Neural cell (in vitro differentiated cells): ENCODE results near the gene PGM5. TPM values are rescaled to one million over a fixed set of nuclear protein-coding genes. Genes with fewer than 3 reads are reported as not detected.

Experiments used
- H2AFZ ChIP-seq: fragments of 200-600, 300-800 bp; sonication (generic), shearing (Covaris generic); 2 replicates; pipeline ENCODE4 v1.6.0; 2014; ENCODE audit warnings: low read depth, mild to moderate bottlenecking, antibody characterized with exemption, low read length, moderate library complexity
- H3F3A ChIP-seq: fragments of 200-600 bp; shearing (Covaris generic); 2 replicates; pipeline ENCODE4 v1.6.1; 2016; ENCODE audit warnings: mild to moderate bottlenecking, moderate library complexity, mixed read lengths, antibody characterized with exemption, low read length; ENCODE audit not compliant: insufficient read depth, poor library complexity, severe bottlenecking
- H3K27ac ChIP-seq: fragments of 200-600, 300-800 bp; sonication (generic), shearing (Covaris generic); 2 replicates; pipeline ENCODE4 v1.5.1; 2014; ENCODE audit warnings: mild to moderate bottlenecking, low read length, moderate library complexity
- H3K27me3 ChIP-seq: fragments of 300-800, 200-600 bp; sonication (generic), shearing (Covaris generic); 2 replicates; pipeline ENCODE4 v1.6.0; 2014; ENCODE audit warnings: mild to moderate bottlenecking, low read depth, low read length, moderate library complexity; ENCODE audit not compliant: insufficient read depth
- H3K36me3 ChIP-seq: fragments of 300-800, 200-600 bp; sonication (generic), shearing (Covaris generic); 2 replicates; pipeline ENCODE4 v1.5.1; 2014; ENCODE audit warnings: mild to moderate bottlenecking, antibody characterized with exemption, low read length, moderate library complexity; ENCODE audit not compliant: insufficient read depth
- H3K4me2 ChIP-seq: fragments of 300-800, 200-600 bp; sonication (generic), shearing (Covaris generic); 2 replicates; pipeline ENCODE4 v1.6.0; 2014; ENCODE audit warnings: mild to moderate bottlenecking, low read length
- H3K4me3 ChIP-seq: fragments of 300-800, 200-600 bp; sonication (generic), shearing (Covaris generic); 2 replicates; pipeline ENCODE4 v1.5.1; 2014; ENCODE audit warnings: mild to moderate bottlenecking, low read length, moderate library complexity
- H3K79me2 ChIP-seq: fragments of 200-600 bp; shearing (Covaris generic); replicated peaks from 2 replicates; pipeline ENCODE4 v1.6.0; 2014; ENCODE audit warnings: mild to moderate bottlenecking, low read length, moderate library complexity; ENCODE audit not compliant: insufficient read depth
- H3K9ac ChIP-seq: fragments of 300-800, 200-600 bp; sonication (generic), shearing (Covaris generic); 2 replicates; pipeline ENCODE4 v1.6.1; 2016; ENCODE audit warnings: mild to moderate bottlenecking, low read length, mixed read lengths
- H3K9me2 ChIP-seq: fragments of 200-600 bp; shearing (Covaris generic); 2 replicates; pipeline ENCODE4 v1.6.1; 2016; ENCODE audit warnings: mild to moderate bottlenecking, low read length, mixed read lengths; ENCODE audit not compliant: insufficient read depth
- H3K9me3 ChIP-seq: fragments of 200-600, 300-800 bp; sonication (generic), shearing (Covaris generic); 2 replicates; pipeline ENCODE4 v1.6.1; 2016; ENCODE audit warnings: mild to moderate bottlenecking, mixed run types, low read length, moderate library complexity, mixed read lengths
- H4K20me1 ChIP-seq: fragments of 200-600 bp; shearing (Covaris generic); 2 replicates; pipeline ENCODE4 v1.6.1; 2016; ENCODE audit warnings: mild to moderate bottlenecking, mixed run types; ENCODE audit not compliant: insufficient read depth
- CTCF ChIP-seq: fragments of 450-650 bp; IDR thresholded peaks from 2 replicates; pipeline ENCODE4 v1.5.1; 2014; ENCODE audit warnings: antibody characterized with exemption, mild to moderate bottlenecking, moderate library complexity; ENCODE audit not compliant: poor library complexity, severe bottlenecking
- EP300 ChIP-seq: fragments of 450-650 bp; conservative IDR thresholded peaks from 2 replicates; pipeline ENCODE4 v1.6.1; 2014; ENCODE audit warnings: antibody characterized with exemption, mild to moderate bottlenecking, moderate library complexity; ENCODE audit not compliant: poor library complexity, severe bottlenecking
- EZH2 ChIP-seq: fragments of 200-600, 300-800 bp; shearing (Covaris generic), sonication (generic); IDR thresholded peaks from 2 replicates; pipeline ENCODE4 v1.6.1; 2014; ENCODE audit warnings: antibody characterized with exemption, low read length, borderline replicate concordance, mild to moderate bottlenecking; ENCODE audit not compliant: insufficient read depth, poor library complexity, severe bottlenecking
- MXI1 ChIP-seq: fragments of 450-650 bp; conservative IDR thresholded peaks from 2 replicates; pipeline ENCODE4 v1.6.1; 2014; ENCODE audit warnings: antibody characterized with exemption, mild to moderate bottlenecking; ENCODE audit not compliant: poor library complexity, severe bottlenecking
- POLR2AphosphoS5 ChIP-seq: IDR thresholded peaks from 2 replicates; pipeline ENCODE4 v1.6.1; 2012
- RAD21 ChIP-seq: fragments of 450-650 bp; conservative IDR thresholded peaks from 2 replicates; pipeline ENCODE4 v1.6.1; 2014; ENCODE audit warnings: antibody characterized with exemption, mild to moderate bottlenecking, moderate library complexity
- REST ChIP-seq: IDR thresholded peaks from 2 replicates; pipeline ENCODE4 v1.6.1; 2012; ENCODE audit warnings: borderline replicate concordance
- SMC3 ChIP-seq: fragments of 450-650 bp; conservative IDR thresholded peaks from 2 replicates; pipeline ENCODE4 v1.6.1; 2014; ENCODE audit warnings: antibody characterized with exemption, mild to moderate bottlenecking, moderate library complexity; ENCODE audit not compliant: poor library complexity
- TAF1 ChIP-seq: IDR thresholded peaks from 2 replicates; pipeline ENCODE4 v1.6.1; 2012; ENCODE audit warnings: low read depth
- polyA plus RNA-seq: library from polyadenylated mRNA; depleted of rRNA; stranded (reverse); fragments of >200 nt; gene quantifications from 2 replicates; pipeline ENCODE4 v1.2.3, GENCODE V29; 2014

Gene PGM5
- polyA plus RNA-seq, 1 donor from 2014 or later, result not detected

GRCh38 chr9:68446836-68447235 lies 90.4 kb downstream of the PGM5 start:
- H3K9me3 ChIP-seq, result no peaks in the 10 kb centered on the region
- H3K9me2 ChIP-seq, result no peaks in the 10 kb centered on the region
- no peak overlapping the region for H3K9ac ChIP-seq
- no peak overlapping the region for H2AFZ ChIP-seq
- H3F3A ChIP-seq, result no peaks in the 10 kb centered on the region
- no peaks in the 10 kb centered on the region for H3K79me2 ChIP-seq
- H4K20me1 ChIP-seq, result no peaks in the 10 kb centered on the region
- no peaks in the 10 kb centered on the region for H3K36me3 ChIP-seq
- no peak overlapping the region for H3K4me3 ChIP-seq
- H3K27me3 ChIP-seq, result no peaks in the 10 kb centered on the region
- H3K4me2 ChIP-seq, result no peak overlapping the region
- no peak overlapping the region for H3K27ac ChIP-seq
- TF ChIP-seq MXI1 (no peak), TAF1 (no peak), REST (no peak), EP300 (no peak), RAD21 (no peak), CTCF (no peak), EZH2 (no peak), POLR2AphosphoS5 (no peak), SMC3 (no peak)

- Histone ChIP-seq H3K4me3 (no peak overlapping the region), H3F3A (no peaks in the 10 kb centered on the region), H3K9me2 (no peaks in the 10 kb centered on the region), H3K36me3 (no peaks in the 10 kb centered on the region), H2AFZ (no peak overlapping the region), H4K20me1 (no peaks in the 10 kb centered on the region), H3K27me3 (no peaks in the 10 kb centered on the region), H3K4me2 (no peak overlapping the region), H3K9me3 (no peaks in the 10 kb centered on the region), H3K79me2 (no peaks in the 10 kb centered on the region), H3K27ac (no peak overlapping the region), H3K9ac (no peak overlapping the region)
- TF ChIP-seq MXI1 (no peak), REST (no peak), EP300 (no peak), TAF1 (no peak), POLR2AphosphoS5 (no peak), EZH2 (no peak), RAD21 (no peak), CTCF (no peak), SMC3 (no peak)
Observed at GRCh38 chr9:68447611-68448010, 91.2 kb downstream of the PGM5 start.
